ENCODE measurements around the gene WDR86.

DNA sequence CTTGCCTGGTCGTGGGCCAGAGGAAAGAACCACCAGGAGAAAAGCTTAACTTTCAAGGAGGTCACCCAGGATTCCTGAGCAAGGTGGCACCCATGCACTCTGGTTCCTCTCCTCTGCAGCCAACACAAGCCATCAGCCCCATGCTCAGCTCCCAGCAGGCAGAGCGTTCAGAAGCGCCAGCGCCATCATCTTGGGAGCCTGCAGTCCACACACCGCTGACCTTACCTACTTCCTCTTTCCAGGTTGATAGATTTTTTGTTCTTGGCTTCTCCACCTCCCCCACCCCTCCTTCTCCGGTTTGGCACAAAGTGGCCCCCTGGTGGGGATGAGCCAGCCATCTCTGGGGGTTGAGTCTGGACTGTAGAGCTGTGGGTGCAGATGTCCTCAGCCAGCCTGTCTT, 1.7 kb upstream of the WDR86 start:
- TF ChIP-seq EP300 (IDR thresholded peaks at IDR 0.05) (no peak), POLR2A (IDR thresholded peaks at IDR 0.05) (no peak), CTCF (IDR thresholded peaks at IDR 0.05) (no peak)
